Stomach (tissue), 4 donors: Measurements from ENCODE around the gene PTGS1.

Source experiments
- EP300 ChIP-seq: sonication (generic); formaldehyde crosslinking; IDR thresholded peaks from one replicate; pipeline ENCODE4 v1.6.1; 2017; ENCODE audit warnings: antibody characterized with exemption
- POLR2A ChIP-seq, 4 donors: fragments of 450-650 bp; IDR thresholded peaks; one replicate each; pipeline ENCODE4 v1.6.1; 2016; ENCODE audit warnings: antibody characterized with exemption in 4 of 4, control low read depth in 2 of 4, mild to moderate bottlenecking in 1 of 4, moderate library complexity in 1 of 4
- POLR2AphosphoS5 ChIP-seq, 3 donors: sonication (generic); formaldehyde crosslinking; IDR thresholded peaks; one replicate each; pipeline ENCODE4 v1.6.1; 2016; ENCODE audit warnings: antibody characterized with exemption in 3 of 3
- TF ChIP-seq, protein P1 (sequence below), 7 experiments: fragments of 450-650 bp in 4 of 7; fragments of 200-600 bp in 3 of 7; sonication (generic) in 3 of 7; IDR thresholded peaks; one replicate each; pipeline ENCODE4 v1.5.1; 2016 to 2019; ENCODE audit warnings: antibody characterized with exemption in 7 of 7, control low read depth in 2 of 7, mild to moderate bottlenecking in 1 of 7

DNA sequence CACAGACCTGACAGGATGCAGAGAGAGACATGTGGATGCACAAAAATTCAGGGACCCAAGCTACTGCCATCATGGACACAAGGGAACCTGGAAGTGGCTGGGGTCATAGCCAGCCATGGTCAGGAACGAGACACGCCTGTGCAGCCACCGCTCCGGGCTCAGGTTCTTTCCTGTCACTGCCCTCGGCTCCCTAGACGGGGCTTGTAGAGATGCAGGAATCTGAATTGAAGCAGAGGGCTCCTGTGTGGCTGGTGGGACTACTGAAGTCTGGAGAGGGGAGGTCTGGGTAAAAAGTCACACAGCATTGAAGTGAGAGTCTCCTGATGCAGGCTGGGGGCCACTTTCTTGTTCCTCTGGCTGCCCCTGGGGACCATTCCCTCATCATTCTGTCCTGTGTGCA is 32.3 kb upstream of the PTGS1 start:
- TF ChIP-seq POLR2A (IDR thresholded peaks at IDR 0.05) (no peak), POLR2AphosphoS5 (IDR thresholded peaks at IDR 0.05) (no peak), EP300 (no peak)
- TF ChIP-seq, protein P1, sequence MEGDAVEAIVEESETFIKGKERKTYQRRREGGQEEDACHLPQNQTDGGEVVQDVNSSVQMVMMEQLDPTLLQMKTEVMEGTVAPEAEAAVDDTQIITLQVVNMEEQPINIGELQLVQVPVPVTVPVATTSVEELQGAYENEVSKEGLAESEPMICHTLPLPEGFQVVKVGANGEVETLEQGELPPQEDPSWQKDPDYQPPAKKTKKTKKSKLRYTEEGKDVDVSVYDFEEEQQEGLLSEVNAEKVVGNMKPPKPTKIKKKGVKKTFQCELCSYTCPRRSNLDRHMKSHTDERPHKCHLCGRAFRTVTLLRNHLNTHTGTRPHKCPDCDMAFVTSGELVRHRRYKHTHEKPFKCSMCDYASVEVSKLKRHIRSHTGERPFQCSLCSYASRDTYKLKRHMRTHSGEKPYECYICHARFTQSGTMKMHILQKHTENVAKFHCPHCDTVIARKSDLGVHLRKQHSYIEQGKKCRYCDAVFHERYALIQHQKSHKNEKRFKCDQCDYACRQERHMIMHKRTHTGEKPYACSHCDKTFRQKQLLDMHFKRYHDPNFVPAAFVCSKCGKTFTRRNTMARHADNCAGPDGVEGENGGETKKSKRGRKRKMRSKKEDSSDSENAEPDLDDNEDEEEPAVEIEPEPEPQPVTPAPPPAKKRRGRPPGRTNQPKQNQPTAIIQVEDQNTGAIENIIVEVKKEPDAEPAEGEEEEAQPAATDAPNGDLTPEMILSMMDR (IDR thresholded peaks at IDR 0.05), result no peak
